ENCODE measurements around the gene TMEM196.
A peak's percentile ranks its signal among the peaks of the same experiment; 100 is the strongest.

TMEM196 gene

DNA sequence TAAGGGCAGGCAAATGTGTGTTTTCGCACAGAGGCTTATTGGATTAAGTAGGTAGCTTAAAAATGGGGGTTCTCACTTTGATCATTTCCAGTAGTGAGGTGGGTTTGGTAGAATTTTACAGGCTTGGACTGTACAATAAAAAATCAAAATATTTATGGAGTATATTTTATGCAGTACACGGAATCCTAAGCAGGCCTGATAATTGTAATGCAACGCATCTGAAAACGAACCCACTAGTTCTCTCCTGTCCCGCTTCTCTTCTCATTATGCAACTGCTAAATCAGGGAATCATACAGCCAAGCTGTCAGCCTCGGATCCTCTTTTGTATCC lies 64.2 kb downstream of the TMEM196 start:
- DNase-seq (ENCODE audit: low spot score) (no peak), ATAC-seq (ENCODE audit: low read depth) (no peak)
- Histone ChIP-seq H3K9me3 (ENCODE audit: severe bottlenecking) (no peaks in the 10 kb centered on the region), H3K4me3 (ENCODE audit: severe bottlenecking) (peak overlapping the region; percentile 57), H3K36me3 (ENCODE audit: low read depth) (peaks cover 1% of the 10 kb centered on the region; the same call in 1 of the 2 replicates), H3K4me1 (ENCODE audit: insufficient read depth, poor library complexity, severe bottlenecking) (peaks cover 10% of the 10 kb centered on the region), H3K27ac (ENCODE audit: poor library complexity, severe bottlenecking) (no peak overlapping the region), H3K27me3 (ENCODE audit: insufficient read depth, poor library complexity, severe bottlenecking) (no peaks in the 10 kb centered on the region)
- TF ChIP-seq, protein P1, sequence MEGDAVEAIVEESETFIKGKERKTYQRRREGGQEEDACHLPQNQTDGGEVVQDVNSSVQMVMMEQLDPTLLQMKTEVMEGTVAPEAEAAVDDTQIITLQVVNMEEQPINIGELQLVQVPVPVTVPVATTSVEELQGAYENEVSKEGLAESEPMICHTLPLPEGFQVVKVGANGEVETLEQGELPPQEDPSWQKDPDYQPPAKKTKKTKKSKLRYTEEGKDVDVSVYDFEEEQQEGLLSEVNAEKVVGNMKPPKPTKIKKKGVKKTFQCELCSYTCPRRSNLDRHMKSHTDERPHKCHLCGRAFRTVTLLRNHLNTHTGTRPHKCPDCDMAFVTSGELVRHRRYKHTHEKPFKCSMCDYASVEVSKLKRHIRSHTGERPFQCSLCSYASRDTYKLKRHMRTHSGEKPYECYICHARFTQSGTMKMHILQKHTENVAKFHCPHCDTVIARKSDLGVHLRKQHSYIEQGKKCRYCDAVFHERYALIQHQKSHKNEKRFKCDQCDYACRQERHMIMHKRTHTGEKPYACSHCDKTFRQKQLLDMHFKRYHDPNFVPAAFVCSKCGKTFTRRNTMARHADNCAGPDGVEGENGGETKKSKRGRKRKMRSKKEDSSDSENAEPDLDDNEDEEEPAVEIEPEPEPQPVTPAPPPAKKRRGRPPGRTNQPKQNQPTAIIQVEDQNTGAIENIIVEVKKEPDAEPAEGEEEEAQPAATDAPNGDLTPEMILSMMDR (IDR thresholded peaks at IDR 0.05; ENCODE audit: poor library complexity, severe bottlenecking): peak; percentile 68

DNA sequence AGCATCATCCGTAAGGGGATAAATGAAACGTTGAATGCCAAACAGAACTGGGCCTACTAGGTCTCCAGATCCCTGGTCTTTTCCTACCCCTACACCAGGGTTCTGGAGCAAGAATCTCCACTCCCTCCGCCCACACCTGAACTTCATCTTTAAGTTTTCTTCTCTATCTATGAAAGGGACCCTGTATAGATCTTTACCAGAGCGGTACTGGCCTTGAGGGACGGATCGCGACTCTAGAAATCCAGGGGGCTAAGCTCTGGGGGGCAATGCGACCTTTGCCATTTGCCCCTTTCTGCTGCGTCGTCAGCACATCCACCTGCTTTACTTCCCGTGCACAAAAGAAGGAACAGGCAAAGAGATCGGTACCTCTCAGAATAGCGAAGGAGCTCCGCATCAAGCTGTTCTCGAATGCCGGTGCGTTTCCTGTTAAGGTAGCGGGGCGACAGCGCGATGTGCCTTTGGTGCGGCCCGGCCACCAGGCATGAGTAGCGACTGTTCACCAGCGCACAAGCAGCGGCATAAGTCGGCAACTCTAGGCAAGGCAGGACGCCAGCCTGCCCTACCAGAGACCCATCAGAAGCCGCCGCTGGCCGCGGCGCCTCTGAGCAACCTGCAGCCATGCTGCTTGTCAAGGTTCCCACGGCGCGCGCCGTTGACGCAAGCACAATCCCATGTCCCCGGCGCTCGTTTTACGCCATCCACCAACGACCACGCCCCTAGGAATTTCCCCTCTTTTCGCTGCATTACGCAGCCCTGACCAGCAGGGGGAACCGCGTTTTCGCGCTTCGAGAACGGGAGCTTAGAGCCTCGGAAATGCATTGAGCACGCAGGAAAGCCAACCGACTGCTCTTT lies 64.8 kb downstream of the TMEM196 start, which contains the start of gene POLR1F:
Gene POLR1F, minus strand, starts transcription at position 641 of the 852 bp plus-strand sequence. Its CDS starts 21 bp downstream, at position 620.
- Histone ChIP-seq H3K36me3 (ENCODE audit: low read depth) (peaks cover 7% of the 10 kb centered on the region), H3K4me3 (ENCODE audit: severe bottlenecking) (peak within 1 kb of the TSS; percentile 57), H3K27me3 (ENCODE audit: insufficient read depth, poor library complexity, severe bottlenecking) (no peaks in the 10 kb centered on the region), H3K4me1 (ENCODE audit: insufficient read depth, poor library complexity, severe bottlenecking) (peaks cover 10% of the 10 kb centered on the region), H3K9me3 (ENCODE audit: severe bottlenecking) (no peaks in the 10 kb centered on the region), H3K27ac (ENCODE audit: poor library complexity, severe bottlenecking) (peak within 1 kb of the TSS; percentile 12)
- DNase-seq (ENCODE audit: low spot score): peak; percentile 92
- TF ChIP-seq, protein P1 (IDR thresholded peaks at IDR 0.05; ENCODE audit: poor library complexity, severe bottlenecking): peak; percentile 92
- peak; percentile 87 for ATAC-seq (ENCODE audit: low read depth)

DNA sequence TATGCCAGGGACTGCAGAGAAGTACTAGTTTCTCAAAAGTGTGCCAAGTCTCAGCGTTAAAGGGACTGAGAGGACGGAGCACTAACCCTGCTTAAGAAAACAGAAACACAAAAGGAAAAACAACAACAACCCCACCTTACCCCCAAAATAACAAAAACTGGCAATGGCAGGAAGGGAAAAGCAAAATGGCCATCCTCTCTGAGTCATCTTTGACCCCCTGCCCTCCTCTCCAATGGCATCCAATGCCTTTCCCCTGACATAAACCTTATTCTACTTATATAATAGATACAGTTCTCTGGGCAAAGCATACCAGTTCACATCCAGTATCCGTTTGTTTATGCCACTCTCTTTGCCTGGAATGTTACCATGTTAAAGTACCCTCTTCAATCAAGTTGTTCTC lies 66.2 kb downstream of the TMEM196 start:
- DNase-seq (ENCODE audit: low spot score) (no peak), ATAC-seq (ENCODE audit: low read depth) (no peak)
- no peaks in the 10 kb centered on the region for H3K9me3 ChIP-seq (ENCODE audit: severe bottlenecking)
- H3K4me3 ChIP-seq (ENCODE audit: severe bottlenecking): peak overlapping the region; percentile 57
- H3K27ac ChIP-seq (ENCODE audit: poor library complexity, severe bottlenecking): no peak overlapping the region
- peaks cover 21% of the 10 kb centered on the region for H3K36me3 ChIP-seq (ENCODE audit: low read depth)
- no peaks in the 10 kb centered on the region for H3K27me3 ChIP-seq (ENCODE audit: insufficient read depth, poor library complexity, severe bottlenecking)
- H3K4me1 ChIP-seq (ENCODE audit: insufficient read depth, poor library complexity, severe bottlenecking): peaks cover 10% of the 10 kb centered on the region
- TF ChIP-seq, protein P1 (IDR thresholded peaks at IDR 0.05; ENCODE audit: poor library complexity, severe bottlenecking): no peak

DNA sequence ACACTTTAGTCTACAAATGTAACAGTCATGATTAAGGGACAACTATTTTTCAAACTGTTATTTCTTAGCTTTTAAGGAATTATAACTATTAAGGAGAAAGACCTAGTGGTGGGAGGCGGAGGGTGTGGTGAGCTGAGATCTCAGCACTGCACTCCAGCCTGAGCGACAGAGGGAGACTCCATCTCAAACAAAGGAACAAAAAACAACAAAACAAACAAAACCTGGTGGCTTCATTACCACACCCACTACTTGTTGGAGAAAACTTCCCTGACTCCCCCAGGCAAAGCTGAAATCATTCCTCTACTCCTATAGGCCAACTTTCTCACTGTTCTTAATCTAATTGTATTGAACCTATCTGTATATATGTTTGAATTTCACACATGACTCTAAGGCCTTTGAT lies 67.8 kb downstream of the TMEM196 start:
- Histone ChIP-seq H3K4me1 (ENCODE audit: insufficient read depth, poor library complexity, severe bottlenecking) (peaks cover 10% of the 10 kb centered on the region), H3K4me3 (ENCODE audit: severe bottlenecking) (no peak overlapping the region)
- no peak for ATAC-seq (ENCODE audit: low read depth)

More for the DNA sequence above, 67.8 kb downstream of the TMEM196 start:
- H3K27ac ChIP-seq (ENCODE audit: poor library complexity, severe bottlenecking): no peak overlapping the region
- no peak for DNase-seq (ENCODE audit: low spot score)
- no peaks in the 10 kb centered on the region for H3K9me3 ChIP-seq (ENCODE audit: severe bottlenecking)
- TF ChIP-seq, protein P1 (IDR thresholded peaks at IDR 0.05; ENCODE audit: poor library complexity, severe bottlenecking): no peak
- peaks cover 25% of the 10 kb centered on the region for H3K36me3 ChIP-seq (ENCODE audit: low read depth)
- H3K27me3 ChIP-seq (ENCODE audit: insufficient read depth, poor library complexity, severe bottlenecking): no peaks in the 10 kb centered on the region

Measured in RWPE2 (cell line).